Measurements from ENCODE around the gene IRX1. TPM values are rescaled to one million over a fixed set of nuclear protein-coding genes. Genes with fewer than 3 reads are reported as not detected.
A peak's percentile ranks its signal among the peaks of the same experiment; 100 is the strongest.

The IRX1 gene
- total RNA-seq, 1 donor from 2014 or later = 6.5 TPM

GRCh38 chr5:3590161-3590966 lies 5.3 kb upstream of the IRX1 start:
- H3K27me3 ChIP-seq (ENCODE audit: control insufficient read depth, insufficient read depth, low read length) = peaks cover 58% of the 10 kb centered on the region
- no peaks in the 10 kb centered on the region for H3K36me3 ChIP-seq (ENCODE audit: control insufficient read depth, insufficient read depth, low read length)
- TF ChIP-seq CTCF (IDR thresholded peaks at IDR 0.05; ENCODE audit: insufficient read depth, low read length, poor library complexity, severe bottlenecking) = no peak
- DNase-seq (ENCODE audit: low read depth) = no peak
- H3K4me3 ChIP-seq (ENCODE audit: low read depth, low read length) = no peak overlapping the region

GRCh38 chr5:3590967-3591900 lies 4.4 kb upstream of the IRX1 start:
- H3K4me3 ChIP-seq (ENCODE audit: low read depth, low read length) = no peak overlapping the region

GRCh38 chr5:3592298-3592697 lies 3.3 kb upstream of the IRX1 start:
- no peaks in the 10 kb centered on the region for H3K36me3 ChIP-seq (ENCODE audit: control insufficient read depth, insufficient read depth, low read length)
- no peak for DNase-seq (ENCODE audit: low read depth)
- no peak for TF ChIP-seq CTCF (IDR thresholded peaks at IDR 0.05; ENCODE audit: insufficient read depth, low read length, poor library complexity, severe bottlenecking)
- peaks cover 71% of the 10 kb centered on the region for H3K27me3 ChIP-seq (ENCODE audit: control insufficient read depth, insufficient read depth, low read length)
- H3K4me3 ChIP-seq (ENCODE audit: low read depth, low read length) = no peak overlapping the region

More at GRCh38 chr5:3590967-3591900, 4.4 kb upstream of the IRX1 start:
- H3K27me3 ChIP-seq (ENCODE audit: control insufficient read depth, insufficient read depth, low read length) = peaks cover 60% of the 10 kb centered on the region
- no peaks in the 10 kb centered on the region for H3K36me3 ChIP-seq (ENCODE audit: control insufficient read depth, insufficient read depth, low read length)
- no peak for DNase-seq (ENCODE audit: low read depth)
- TF ChIP-seq CTCF (IDR thresholded peaks at IDR 0.05; ENCODE audit: insufficient read depth, low read length, poor library complexity, severe bottlenecking) = no peak

- H3K36me3 ChIP-seq (ENCODE audit: control insufficient read depth, insufficient read depth, low read length) = no peaks in the 10 kb centered on the region
- H3K27me3 ChIP-seq (ENCODE audit: control insufficient read depth, insufficient read depth, low read length) = peaks cover 79% of the 10 kb centered on the region
- DNase-seq (ENCODE audit: low read depth) = no peak
- no peak for TF ChIP-seq CTCF (IDR thresholded peaks at IDR 0.05; ENCODE audit: insufficient read depth, low read length, poor library complexity, severe bottlenecking)
- H3K4me3 ChIP-seq (ENCODE audit: low read depth, low read length) = no peak overlapping the region
These were observed 1.7 kb upstream of the IRX1 start for GRCh38 chr5:3593771-3594509.

- no peak for TF ChIP-seq CTCF (IDR thresholded peaks at IDR 0.05; ENCODE audit: insufficient read depth, low read length, poor library complexity, severe bottlenecking)
- DNase-seq (ENCODE audit: low read depth) = no peak
- Histone ChIP-seq H3K27me3 (ENCODE audit: control insufficient read depth, insufficient read depth, low read length) (peaks cover 79% of the 10 kb centered on the region), H3K4me3 (ENCODE audit: low read depth, low read length) (peak overlapping the region; percentile 7), H3K36me3 (ENCODE audit: control insufficient read depth, insufficient read depth, low read length) (no peaks in the 10 kb centered on the region)
These were observed 1.1 kb upstream of the IRX1 start for GRCh38 chr5:3594510-3595005.
